IMR-90 (cell line): ENCODE results near the gene CDKN2A. TPM values are rescaled to one million over a fixed set of nuclear protein-coding genes. Genes with fewer than 3 reads are reported as not detected.

Experiments used
- ATAC-seq: fragments of 200-7000 bp; cut with Tn5 transposase; 2 replicates; pipeline ENCODE4 v1.9.1; 2020; ENCODE audit warnings: low read depth, mild to moderate bottlenecking, moderate library complexity
- BruUV-seq: library from RNA; stranded (reverse); fragments of 400-500 nt; replicated peaks from 2 replicates; lab custom pipeline; 2021; lab: Mats Ljungman, UMichigan
- CTCF ChIA-PET: fragments of 300-600 bp; formaldehyde crosslinking; extraction: SDS; loops from one replicate; lab custom pipeline; 2021; ENCODE audit warnings: antibody characterized with exemption; lab: Yijun Ruan, JAX
- POLR2A ChIA-PET: fragments of 300-600 bp; sonication (Branson Sonifier 250); formaldehyde crosslinking; loops from one replicate; lab custom pipeline; 2022; ENCODE audit warnings: antibody characterized with exemption; ENCODE audit not compliant: unreplicated experiment; lab: Charles Lee
- DNase-seq: peaks from one replicate; pipeline ENCODE4 v3.0.0; 2013
- H2AFZ ChIP-seq: replicated peaks from 2 replicates; pipeline ENCODE3; 2013; ENCODE audit warnings: low read length, mild to moderate bottlenecking; ENCODE audit not compliant: poor library complexity
- H2AK5ac ChIP-seq: 2 replicates; pipeline ENCODE4 v1.6.1; 2013; ENCODE audit warnings: low read depth, low read length, inconsistent platforms
- H2AK9ac ChIP-seq: replicated peaks from 2 replicates; pipeline ENCODE3; 2013; ENCODE audit warnings: mild to moderate bottlenecking, low read depth, low read length, moderate library complexity; ENCODE audit not compliant: poor library complexity
- H2BK120ac ChIP-seq: 2 replicates; pipeline ENCODE4 v1.6.1; 2013; ENCODE audit warnings: low read depth, low read length, inconsistent platforms
- H2BK15ac ChIP-seq: 3 replicates; pipeline ENCODE4 v1.6.1; 2013; ENCODE audit warnings: low read depth, low read length, inconsistent platforms
- H2BK20ac ChIP-seq: 2 replicates; pipeline ENCODE4 v1.6.1; 2013; ENCODE audit warnings: low read depth, mild to moderate bottlenecking, inconsistent platforms, low read length, moderate library complexity
- H2BK5ac ChIP-seq: 2 replicates; pipeline ENCODE4 v1.6.1; 2013; ENCODE audit warnings: mild to moderate bottlenecking, low read depth, low read length, inconsistent platforms; ENCODE audit not compliant: poor library complexity, severe bottlenecking
- H3K14ac ChIP-seq: replicated peaks from 2 replicates; pipeline ENCODE4 v1.6.1; 2013; ENCODE audit warnings: low read depth, low read length, inconsistent platforms
- H3K18ac ChIP-seq: 2 replicates; pipeline ENCODE4 v1.6.1; 2013; ENCODE audit warnings: low read depth, low read length, control low read depth
- H3K23ac ChIP-seq: 2 replicates; pipeline ENCODE4 v1.6.1; 2013; ENCODE audit warnings: low read depth, low read length, inconsistent platforms
- H3K27ac ChIP-seq: 2 replicates; pipeline ENCODE4 v1.5.1; 2013; ENCODE audit warnings: mild to moderate bottlenecking, control low read depth, low read length; ENCODE audit not compliant: insufficient read depth
- H3K27me3 ChIP-seq: 2 replicates; pipeline ENCODE4 v1.6.1; 2013; ENCODE audit warnings: low read length; ENCODE audit not compliant: control insufficient read depth, insufficient read depth
- H3K36me3 ChIP-seq: 2 replicates; pipeline ENCODE4 v1.6.1; 2013; ENCODE audit warnings: low read length, mixed read lengths; ENCODE audit not compliant: control insufficient read depth, insufficient read depth
- H3K4ac ChIP-seq: 2 replicates; pipeline ENCODE4 v1.6.1; 2013; ENCODE audit warnings: low read depth, low read length, inconsistent platforms
- H3K4me1 ChIP-seq: 2 replicates; pipeline ENCODE4 v1.6.1; 2013; ENCODE audit warnings: low read length, mixed read lengths; ENCODE audit not compliant: control insufficient read depth, insufficient read depth
- H3K4me2 ChIP-seq: 2 replicates; pipeline ENCODE4 v1.6.1; 2013; ENCODE audit warnings: low read depth, mild to moderate bottlenecking, control low read depth, low read length, moderate library complexity
- H3K4me3 ChIP-seq: 2 replicates; pipeline ENCODE4 v1.5.1; 2013; ENCODE audit warnings: low read depth, mild to moderate bottlenecking, control low read depth, low read length, moderate library complexity; ENCODE audit not compliant: insufficient read depth
- H3K56ac ChIP-seq: 2 replicates; pipeline ENCODE4 v1.6.1; 2013; ENCODE audit warnings: low read length, inconsistent platforms; ENCODE audit not compliant: insufficient read depth; ENCODE audit errors: extremely low read depth
- H3K79me1 ChIP-seq, 2 experiments: 2 replicates each; pipeline ENCODE4 v1.6.1; 2013; ENCODE audit warnings: low read length in 2 of 2, inconsistent platforms in 1 of 2, low read depth in 1 of 2
- H3K9ac ChIP-seq: 2 replicates; pipeline ENCODE4 v1.6.1; 2013; ENCODE audit warnings: low read depth, low read length, control low read depth
- H3K9me1 ChIP-seq: 2 replicates; pipeline ENCODE4 v1.6.1; 2013; ENCODE audit warnings: low read length, inconsistent platforms; ENCODE audit not compliant: insufficient read depth
- H3K9me3 ChIP-seq: 2 replicates; pipeline ENCODE4 v1.6.1; 2013; ENCODE audit warnings: low read length; ENCODE audit not compliant: control insufficient read depth, insufficient read depth
- H4K20me1 ChIP-seq: 2 replicates; pipeline ENCODE4 v1.6.1; 2013; ENCODE audit warnings: low read length, inconsistent platforms; ENCODE audit not compliant: insufficient read depth
- H4K5ac ChIP-seq: 2 replicates; pipeline ENCODE4 v1.6.1; 2013; ENCODE audit warnings: mild to moderate bottlenecking, low read depth, low read length, control low read depth
- H4K8ac ChIP-seq, 2 experiments: 2 replicates each; pipeline ENCODE4 v1.6.1; 2013; ENCODE audit warnings: low read depth in 2 of 2, low read length in 2 of 2, control low read depth in 1 of 2, inconsistent platforms in 1 of 2
- H4K91ac ChIP-seq: 2 replicates; pipeline ENCODE4 v1.6.1; 2013; ENCODE audit warnings: low read depth, low read length, inconsistent platforms; ENCODE audit not compliant: insufficient read depth
- CEBPB ChIP-seq: IDR thresholded peaks from 2 replicates; pipeline ENCODE4 v1.6.1; 2012; ENCODE audit warnings: low read depth, low read length, improper control_type of control experiment
- CHD1 ChIP-seq: IDR thresholded peaks from 2 replicates; pipeline ENCODE4 v1.6.1; 2012; ENCODE audit warnings: low read depth, low read length, improper control_type of control experiment
- MAFK ChIP-seq: IDR thresholded peaks from 2 replicates; pipeline ENCODE4 v1.6.1; 2012; ENCODE audit warnings: low read depth, low read length, improper control_type of control experiment
- RFX5 ChIP-seq: IDR thresholded peaks from 2 replicates; pipeline ENCODE4 v1.8.0; 2012; ENCODE audit warnings: low read depth, mild to moderate bottlenecking, low read length, moderate library complexity
- WGBS, 2 experiments: methylation state at CpG; one replicate each; pipeline versions ENCODE4 v1.1.5 to v1.1.7; 2013; ENCODE audit warnings: missing lambda C conversion rate in 2 of 2; ENCODE audit not compliant: insufficient read length in 1 of 2; ENCODE audit errors: extremely low coverage in 2 of 2; 5-methylcytosine and 5-hydroxymethylcytosine counted together
- dilution Hi-C: fragments of 300-500 bp; cut with HindIII; formaldehyde crosslinking; loops from one replicate; pipeline ENCODE4 v1.14.3; 2018; ENCODE audit warnings: low sequenced_read_pairs; ENCODE audit not compliant: unreplicated experiment
- in situ Hi-C: fragments of 300-500 bp; cut with MboI; formaldehyde crosslinking; loops from 3 replicates; pipeline ENCODE4 v1.14.3; 2019; ENCODE audit warnings: low sequenced_read_pairs, inconsistent platforms, mixed read lengths
- intact Hi-C: fragments of 100-400 bp; cut with micrococcal nuclease; formaldehyde crosslinking; loops from 2 replicates; pipeline ENCODE4 v1.10.0; 2022
- polyA plus RNA-seq, 3 experiments: library from polyadenylated mRNA; depleted of rRNA; stranded (reverse); fragments of >200 nt; gene quantifications; 2 replicates each; pipeline ENCODE4 v1.2.3, GENCODE V29; 2012; ENCODE audit warnings: low replicate concordance in 1 of 3
- total RNA-seq: library from RNA; depleted of rRNA; stranded (reverse); fragments of >200 nt; gene quantifications from 2 replicates; pipeline ENCODE4 v1.2.3, GENCODE V29; 2012
- TF ChIP-seq, protein P1 (sequence below): fragments of 150-350 bp; IDR thresholded peaks from 2 replicates; pipeline ENCODE4 v1.6.1; 2016; ENCODE audit warnings: low read depth, mild to moderate bottlenecking, low read length, moderate library complexity, borderline replicate concordance

CDKN2A gene
- total and polyA plus RNA-seq, 2 of the 4 experiments (the other 2 are of a cell fraction) = 11.3 to 75.3 TPM

DNA sequence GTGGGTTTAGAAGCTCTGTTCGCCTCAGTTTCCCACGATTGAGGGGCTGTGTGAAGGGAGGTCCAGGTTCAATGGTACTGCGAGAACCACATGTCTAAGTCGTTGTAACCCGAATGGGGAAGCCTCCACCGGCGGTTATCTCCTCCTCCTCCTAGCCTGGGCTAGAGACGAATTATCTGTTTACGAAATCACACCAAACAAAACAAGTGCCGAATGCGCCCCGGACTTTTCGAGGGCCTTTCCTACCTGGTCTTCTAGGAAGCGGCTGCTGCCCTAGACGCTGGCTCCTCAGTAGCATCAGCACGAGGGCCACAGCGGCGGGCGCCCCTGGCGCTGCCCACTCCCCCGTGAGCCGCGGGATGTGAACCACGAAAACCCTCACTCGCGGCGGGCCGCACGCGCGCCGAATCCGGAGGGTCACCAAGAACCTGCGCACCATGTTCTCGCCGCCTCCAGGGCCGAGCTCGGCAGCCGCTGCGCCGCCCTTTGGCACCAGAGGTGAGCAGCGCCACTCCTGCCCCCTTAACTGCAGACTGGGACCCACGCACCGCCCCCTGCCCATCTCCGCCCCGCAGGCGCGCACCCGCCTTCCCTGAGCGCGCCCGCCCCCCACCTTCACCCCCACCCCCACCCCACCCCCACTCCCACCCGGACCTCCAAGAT, at the start of gene CDKN2A (continued):
- TF ChIP-seq, protein P1, sequence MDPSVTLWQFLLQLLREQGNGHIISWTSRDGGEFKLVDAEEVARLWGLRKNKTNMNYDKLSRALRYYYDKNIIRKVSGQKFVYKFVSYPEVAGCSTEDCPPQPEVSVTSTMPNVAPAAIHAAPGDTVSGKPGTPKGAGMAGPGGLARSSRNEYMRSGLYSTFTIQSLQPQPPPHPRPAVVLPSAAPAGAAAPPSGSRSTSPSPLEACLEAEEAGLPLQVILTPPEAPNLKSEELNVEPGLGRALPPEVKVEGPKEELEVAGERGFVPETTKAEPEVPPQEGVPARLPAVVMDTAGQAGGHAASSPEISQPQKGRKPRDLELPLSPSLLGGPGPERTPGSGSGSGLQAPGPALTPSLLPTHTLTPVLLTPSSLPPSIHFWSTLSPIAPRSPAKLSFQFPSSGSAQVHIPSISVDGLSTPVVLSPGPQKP = no peak
- no peak for TF ChIP-seq CEBPB
- no peak for TF ChIP-seq RFX5

- no peak overlapping the region for H2BK15ac ChIP-seq
- H3K36me3 ChIP-seq = peaks cover 1% of the 10 kb centered on the region; the same call in 1 of the 2 replicates
- no TSS peak for BruUV-seq
- H3K18ac ChIP-seq = no peak overlapping the region
- no peaks in the 10 kb centered on the region for H3K27me3 ChIP-seq
- H3K27ac ChIP-seq = no peak overlapping the region
- no peaks in the 10 kb centered on the region for H3K9me3 ChIP-seq
- no peak overlapping the region for H4K5ac ChIP-seq
- H2BK120ac ChIP-seq = no peak overlapping the region
- intact Hi-C loops = no loop called here
- no peak overlapping the region for H3K56ac ChIP-seq
- no peak overlapping the region for H2AK9ac ChIP-seq
- no peak overlapping the region for H2AK5ac ChIP-seq
- H2AFZ ChIP-seq = no peak overlapping the region
- H2BK20ac ChIP-seq = no peak overlapping the region
- H3K9me1 ChIP-seq = peaks cover 3% of the 10 kb centered on the region; the same call in 1 of the 2 replicates
- no peak overlapping the region for H3K23ac ChIP-seq
- H3K4me2 ChIP-seq = no peak overlapping the region
- DNase-seq (no peak), ATAC-seq (no peak)
- H3K79me1 ChIP-seq = no peaks in the 10 kb centered on the region
- H3K4me3 ChIP-seq = no peak overlapping the region
- WGBS, 2 experiments = no CpG with 5 or more reads among the region's 3 CpGs
- dilution Hi-C loops = no loop called here
- no peaks in the 10 kb centered on the region for H4K20me1 ChIP-seq
- CTCF ChIA-PET = interaction anchor here (1.0 kb wide), 2 partner anchors 76 to 169 kb away, joined by 3 read pairs; no protein-coding TSS in a partner anchor
- POLR2A ChIA-PET = no interaction called here
- no peak overlapping the region for H4K91ac ChIP-seq
- in situ Hi-C loops = no loop called here
- no peak overlapping the region for H2BK5ac ChIP-seq
- no peak overlapping the region for H3K14ac ChIP-seq
- TF ChIP-seq CHD1 = no peak
- peak; percentile 95 for TF ChIP-seq MAFK
- H3K4me1 ChIP-seq = peaks cover 2% of the 10 kb centered on the region; the same call in 1 of the 2 replicates
- H4K8ac ChIP-seq = no peak overlapping the region
- no peak overlapping the region for H3K9ac ChIP-seq
- no peak overlapping the region for H3K4ac ChIP-seq
Measured at GRCh38 chr9:22043928-22044327, 49.7 kb upstream of the CDKN2A start.
